ENCODE measurements around the gene RBPJL.

Gene RBPJL, protein sequence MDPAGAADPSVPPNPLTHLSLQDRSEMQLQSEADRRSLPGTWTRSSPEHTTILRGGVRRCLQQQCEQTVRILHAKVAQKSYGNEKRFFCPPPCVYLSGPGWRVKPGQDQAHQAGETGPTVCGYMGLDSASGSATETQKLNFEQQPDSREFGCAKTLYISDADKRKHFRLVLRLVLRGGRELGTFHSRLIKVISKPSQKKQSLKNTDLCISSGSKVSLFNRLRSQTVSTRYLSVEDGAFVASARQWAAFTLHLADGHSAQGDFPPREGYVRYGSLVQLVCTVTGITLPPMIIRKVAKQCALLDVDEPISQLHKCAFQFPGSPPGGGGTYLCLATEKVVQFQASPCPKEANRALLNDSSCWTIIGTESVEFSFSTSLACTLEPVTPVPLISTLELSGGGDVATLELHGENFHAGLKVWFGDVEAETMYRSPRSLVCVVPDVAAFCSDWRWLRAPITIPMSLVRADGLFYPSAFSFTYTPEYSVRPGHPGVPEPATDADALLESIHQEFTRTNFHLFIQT

GRCh38 chr20:45306431-45306982 is at the start of gene RBPJL:
Gene RBPJL (plus strand): TSS chr20:45306840. CDS start chr20:45306923, 83 bp downstream.
- peak; percentile 73 for DNase-seq (ENCODE audit: low spot score)

DNA sequence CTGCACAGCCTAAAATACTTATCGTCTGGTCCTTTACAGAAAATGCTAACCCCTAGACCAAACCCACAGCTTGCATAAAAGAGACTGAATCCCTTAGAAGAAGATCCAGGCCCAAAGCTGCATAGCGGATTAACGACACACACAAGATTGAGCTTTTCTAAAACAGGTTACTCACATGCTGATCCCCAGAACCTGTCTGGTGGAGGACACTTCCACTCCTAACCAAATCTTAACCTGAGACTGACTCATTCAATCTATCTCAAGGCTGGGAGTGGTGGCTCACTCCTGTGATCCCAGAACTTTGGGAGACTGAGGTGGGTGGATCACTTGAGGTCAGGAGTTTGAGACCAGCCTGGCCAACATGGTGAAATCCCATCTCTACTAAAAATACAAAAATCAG is 49.5 kb upstream of the RBPJL start:
- DNase-seq (ENCODE audit: low spot score), result no peak

DNA sequence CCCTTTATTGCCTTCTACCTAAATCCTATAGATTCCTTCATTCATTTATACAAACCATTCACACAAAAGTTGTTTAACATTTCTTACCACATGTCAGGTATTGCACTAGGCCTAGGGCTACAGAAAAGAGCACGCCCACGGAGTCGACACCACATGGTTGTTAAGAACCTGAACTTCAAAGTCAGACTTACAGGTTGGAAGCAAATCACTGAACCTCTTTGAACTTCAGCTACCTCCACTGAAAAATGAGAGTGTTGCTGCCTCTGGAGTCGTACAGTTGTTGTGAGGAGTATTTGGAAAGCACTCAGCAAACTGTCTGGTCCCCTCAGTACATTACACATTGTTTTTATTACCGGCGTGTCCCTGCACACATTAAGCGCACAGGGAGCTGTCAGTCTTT is 48.9 kb upstream of the RBPJL start:
- DNase-seq (ENCODE audit: low spot score), result no peak

GRCh38 chr20:45258259-45258658 is 48.4 kb upstream of the RBPJL start:
- DNase-seq (ENCODE audit: low spot score), result peak; percentile 39

GRCh38 chr20:45258664-45259063 is 48.0 kb upstream of the RBPJL start:
- peak; percentile 46 for DNase-seq (ENCODE audit: low spot score)

GRCh38 chr20:45263556-45264266 is 42.9 kb upstream of the RBPJL start:
- no peak for DNase-seq (ENCODE audit: low spot score)

GRCh38 chr20:45266977-45267376 is 39.7 kb upstream of the RBPJL start:
- DNase-seq (ENCODE audit: low spot score), result peak; percentile 2

- peak; percentile 12 for DNase-seq (ENCODE audit: low spot score)
Observed at GRCh38 chr20:45268531-45268930, 38.1 kb upstream of the RBPJL start.

DNA sequence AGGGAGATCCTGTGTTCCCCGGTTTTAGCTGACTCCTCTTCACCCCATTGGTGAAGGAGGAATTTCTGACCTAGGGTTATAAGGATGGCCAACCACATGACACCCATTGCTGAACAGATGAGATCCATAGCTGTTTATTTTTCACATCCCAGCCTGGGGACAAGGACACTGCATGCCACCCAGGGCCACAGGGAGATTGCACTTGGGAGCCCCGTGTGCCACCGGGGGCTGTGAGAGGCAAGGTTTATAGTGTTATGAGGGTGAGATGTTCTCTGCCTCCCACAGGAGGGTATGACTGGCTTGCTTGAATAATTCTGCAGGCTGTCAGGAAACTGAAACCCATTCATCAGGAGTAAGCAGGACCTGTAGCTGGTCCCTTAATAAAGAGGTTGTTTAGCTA is 37.6 kb upstream of the RBPJL start:
- peak; percentile 24 for DNase-seq (ENCODE audit: low spot score)

GRCh38 chr20:45269754-45270270 is 36.8 kb upstream of the RBPJL start:
- peak; percentile 19 for DNase-seq (ENCODE audit: low spot score)

- DNase-seq (ENCODE audit: low spot score), result no peak
Observed at GRCh38 chr20:45275338-45275737, 31.3 kb upstream of the RBPJL start.

DNA sequence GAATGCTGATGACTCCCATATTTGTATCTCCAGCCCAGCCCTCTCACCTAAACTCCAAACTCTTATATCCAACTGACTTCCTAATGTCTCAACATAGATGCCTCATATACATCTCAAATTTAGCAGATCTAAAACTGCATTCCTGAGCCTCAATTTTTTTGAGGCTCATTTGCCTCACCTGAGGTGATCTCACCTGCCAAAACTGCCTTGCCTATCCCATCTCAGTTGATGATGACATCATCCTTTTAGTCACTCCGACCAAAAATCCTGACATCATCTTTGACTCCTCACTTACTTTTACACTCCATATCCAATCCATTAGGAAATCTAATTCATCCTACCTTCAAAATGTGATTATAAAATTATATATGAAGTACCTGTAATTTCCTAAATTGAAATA is 26.6 kb upstream of the RBPJL start:
- DNase-seq (ENCODE audit: low spot score), result no peak

DNA sequence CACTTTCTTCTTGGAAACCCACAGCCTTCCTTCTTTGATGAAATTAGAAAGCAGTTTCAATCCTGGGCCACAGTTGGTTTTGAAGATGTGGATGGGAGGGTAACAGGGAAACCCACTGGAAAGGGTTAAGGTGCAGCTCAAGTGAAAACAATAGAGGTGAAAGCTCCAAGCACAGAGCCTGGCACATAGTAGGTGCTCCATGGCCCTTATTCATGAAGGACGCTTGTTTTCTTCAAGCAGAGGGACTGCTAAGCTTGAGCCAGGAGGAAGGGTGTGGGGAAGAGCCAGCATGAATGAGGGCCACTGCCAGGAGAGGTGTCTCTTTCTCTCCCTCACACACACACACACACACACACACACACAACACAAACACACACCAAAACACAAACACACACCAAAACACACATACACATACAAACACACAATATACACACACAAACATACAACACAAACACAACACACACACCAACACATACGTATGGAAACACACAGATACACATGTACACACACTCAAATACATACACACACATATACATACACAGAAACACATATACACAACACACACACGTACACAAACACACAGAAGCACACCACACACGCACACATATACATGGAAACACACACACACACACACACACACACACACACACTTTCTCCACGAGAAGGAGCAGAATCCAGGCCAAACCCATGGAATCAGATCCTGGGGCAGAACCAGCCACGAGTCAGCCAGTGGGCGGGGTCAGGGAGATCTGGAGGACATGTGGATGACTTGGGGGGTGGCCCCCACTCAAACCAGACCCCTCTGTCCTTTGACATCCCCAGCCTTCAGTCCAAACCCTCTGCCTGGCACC is 23.7 kb upstream of the RBPJL start:
- no peak for DNase-seq (ENCODE audit: low spot score)

DNA sequence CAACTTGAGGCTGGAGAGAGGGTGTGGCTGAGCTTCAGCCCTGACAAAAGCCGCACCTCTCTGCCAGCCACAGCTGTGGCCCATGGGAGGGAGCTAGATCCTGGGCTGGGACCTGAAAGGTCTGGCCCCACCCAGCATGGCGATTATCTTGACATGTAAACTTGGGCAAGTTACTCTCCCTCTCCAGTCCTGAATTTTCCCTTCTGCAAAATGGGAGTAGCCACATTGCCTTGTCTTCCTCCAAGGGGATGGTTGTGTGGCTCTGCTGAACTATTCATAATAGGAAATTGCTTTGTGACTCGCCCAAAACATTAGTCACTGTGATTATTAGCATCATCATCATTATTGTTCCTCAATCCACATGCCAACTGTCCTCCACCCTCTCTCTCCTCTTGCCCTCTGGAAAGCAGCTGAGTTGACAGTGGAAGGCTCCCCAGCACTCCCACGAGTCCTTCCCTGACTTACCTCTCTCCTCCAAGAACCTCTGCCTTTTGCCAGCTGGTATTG is 23.0 kb upstream of the RBPJL start:
- no peak for DNase-seq (ENCODE audit: low spot score)

DNA sequence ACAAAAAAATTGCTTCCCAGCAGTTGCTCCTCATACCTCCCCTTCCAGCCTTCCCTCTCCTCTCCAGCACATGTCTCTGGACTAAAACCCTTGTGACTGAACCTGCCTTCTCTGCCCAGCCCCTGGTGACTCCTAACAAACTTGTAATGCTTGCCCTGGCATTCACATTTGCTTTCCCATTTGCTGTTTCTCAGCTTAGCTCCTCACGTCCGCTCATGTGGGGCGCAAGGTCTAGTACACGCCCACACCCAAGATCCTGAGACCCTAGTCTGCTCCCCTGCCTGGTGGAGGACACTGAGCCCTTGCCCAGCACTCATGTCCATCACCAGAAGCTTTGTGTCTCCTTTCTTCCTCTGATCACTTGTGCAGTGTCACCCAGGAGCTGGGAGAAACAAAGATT is 18.3 kb upstream of the RBPJL start:
- DNase-seq (ENCODE audit: low spot score), result no peak

DNA sequence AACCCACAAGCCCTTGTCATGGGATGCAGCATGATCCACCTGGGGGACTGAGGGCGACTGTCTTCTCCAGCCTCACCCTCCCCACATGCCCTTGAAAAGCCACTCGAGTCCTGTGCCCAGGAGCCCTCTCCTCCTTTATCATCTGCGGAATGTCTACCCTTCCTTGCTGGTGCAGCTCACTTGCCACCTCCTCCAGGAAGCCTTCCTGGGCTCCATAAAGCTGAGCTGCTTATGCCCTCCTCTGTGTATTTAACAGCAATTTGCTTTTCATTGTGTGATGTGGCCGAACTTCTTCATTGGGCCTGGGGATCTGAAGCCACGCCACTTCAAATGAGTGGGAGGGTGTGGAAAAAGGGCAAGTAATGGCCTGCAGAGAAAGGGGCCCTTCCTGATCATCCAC is 17.8 kb upstream of the RBPJL start:
- no peak for DNase-seq (ENCODE audit: low spot score)

GRCh38 chr20:45289942-45290676 is 16.5 kb upstream of the RBPJL start:
- no peak for DNase-seq (ENCODE audit: low spot score)

- peak; percentile 85 for DNase-seq (ENCODE audit: low spot score)
Observed at GRCh38 chr20:45290677-45291355, 15.8 kb upstream of the RBPJL start.

DNA sequence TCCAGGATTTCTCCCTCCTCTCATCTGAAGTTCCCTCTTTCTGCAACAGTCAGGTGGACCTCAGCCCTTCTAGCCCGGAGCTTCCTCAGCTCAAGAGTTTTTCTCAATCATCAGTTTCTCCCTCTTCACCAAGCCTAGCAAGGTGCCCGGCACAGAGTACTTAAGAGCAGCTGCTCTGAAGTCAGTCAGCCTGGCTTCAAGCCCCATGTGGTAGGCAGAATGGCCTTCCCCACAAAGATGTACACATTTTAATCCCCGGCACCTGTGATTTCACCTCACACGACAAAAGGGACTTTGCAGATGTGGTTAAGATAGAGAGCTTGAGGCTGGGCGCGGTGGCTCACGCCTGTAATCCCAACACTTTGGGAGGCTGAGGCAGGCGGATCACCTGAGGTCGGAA is 15.1 kb upstream of the RBPJL start:
- no peak for DNase-seq (ENCODE audit: low spot score)

GRCh38 chr20:45292343-45292742 is 14.3 kb upstream of the RBPJL start:
- no peak for DNase-seq (ENCODE audit: low spot score)
